SK-N-SH treated with all-trans-retinoic acid at 6 μM for 48 hours (cell line): ENCODE results near the gene KCNH1.

Experiments used
- ARNTL ChIP-seq: fragments of 450-650 bp; formaldehyde crosslinking; IDR thresholded peaks from 2 replicates; pipeline ENCODE4 v1.5.0; 2020; ENCODE audit warnings: low read depth, mild to moderate bottlenecking, moderate library complexity, borderline replicate concordance
- BACH2 ChIP-seq: fragments of 250-450 bp; sonication (Bioruptor Pico); IDR thresholded peaks from 2 replicates; pipeline ENCODE4 v1.9.0; 2021; ENCODE audit warnings: mild to moderate bottlenecking, borderline replicate concordance
- CSDC2 ChIP-seq: fragments of 250-450 bp; sonication (Bioruptor Pico); IDR thresholded peaks from 2 replicates; pipeline ENCODE4 v1.5.0; 2020; ENCODE audit warnings: mild to moderate bottlenecking, moderate library complexity
- OSR1 ChIP-seq: fragments of 250-450 bp; sonication (Bioruptor Pico); IDR thresholded peaks from 2 replicates; pipeline ENCODE4 v1.8.0; 2022; ENCODE audit warnings: moderate library complexity, mild to moderate bottlenecking, inconsistent platforms
- PATZ1 ChIP-seq: fragments of 250-450 bp; sonication (Bioruptor Pico); IDR thresholded peaks from 2 replicates; pipeline ENCODE4 v1.8.0; 2020; ENCODE audit warnings: mild to moderate bottlenecking, moderate library complexity, borderline replicate concordance
- POU6F1 ChIP-seq: fragments of 250-450 bp; sonication (Bioruptor Pico); IDR thresholded peaks from 2 replicates; pipeline ENCODE4 v1.8.0; 2021; ENCODE audit warnings: low read depth, mild to moderate bottlenecking, moderate library complexity, borderline replicate concordance
- PPARA ChIP-seq: fragments of 250-450 bp; sonication (Bioruptor Pico); IDR thresholded peaks from 2 replicates; pipeline ENCODE4 v1.5.0; 2020; ENCODE audit warnings: mild to moderate bottlenecking, borderline replicate concordance
- RARB ChIP-seq: fragments of 250-450 bp; sonication (Bioruptor Pico); IDR thresholded peaks from 2 replicates; pipeline ENCODE4 v1.8.0; 2021; ENCODE audit warnings: mild to moderate bottlenecking, moderate library complexity
- TOX ChIP-seq: fragments of 250-450 bp; sonication (Bioruptor Pico); IDR thresholded peaks from 2 replicates; pipeline ENCODE4 v1.8.0; 2021; ENCODE audit warnings: mild to moderate bottlenecking, moderate library complexity, borderline replicate concordance
- ZFP3 ChIP-seq: fragments of 250-450 bp; sonication (Bioruptor Pico); IDR thresholded peaks from 2 replicates; pipeline ENCODE4 v1.5.0; 2020; ENCODE audit warnings: mild to moderate bottlenecking, moderate library complexity
- ZFP30 ChIP-seq: fragments of 450-650 bp; formaldehyde crosslinking; IDR thresholded peaks from 2 replicates; pipeline ENCODE4 v1.5.0; 2022; ENCODE audit warnings: mild to moderate bottlenecking, moderate library complexity
- TF ChIP-seq, protein P1 (sequence below): fragments of 250-450 bp; sonication (Bioruptor Pico); IDR thresholded peaks from 2 replicates; pipeline ENCODE4 v1.5.0; 2020; ENCODE audit warnings: mild to moderate bottlenecking, moderate library complexity
- TF ChIP-seq, protein P2 (sequence below): fragments of 250-450 bp; sonication (Bioruptor Pico); IDR thresholded peaks from 2 replicates; pipeline ENCODE4 v1.5.1; 2020; ENCODE audit warnings: low read depth, mild to moderate bottlenecking, moderate library complexity

- TF ChIP-seq, protein P1, sequence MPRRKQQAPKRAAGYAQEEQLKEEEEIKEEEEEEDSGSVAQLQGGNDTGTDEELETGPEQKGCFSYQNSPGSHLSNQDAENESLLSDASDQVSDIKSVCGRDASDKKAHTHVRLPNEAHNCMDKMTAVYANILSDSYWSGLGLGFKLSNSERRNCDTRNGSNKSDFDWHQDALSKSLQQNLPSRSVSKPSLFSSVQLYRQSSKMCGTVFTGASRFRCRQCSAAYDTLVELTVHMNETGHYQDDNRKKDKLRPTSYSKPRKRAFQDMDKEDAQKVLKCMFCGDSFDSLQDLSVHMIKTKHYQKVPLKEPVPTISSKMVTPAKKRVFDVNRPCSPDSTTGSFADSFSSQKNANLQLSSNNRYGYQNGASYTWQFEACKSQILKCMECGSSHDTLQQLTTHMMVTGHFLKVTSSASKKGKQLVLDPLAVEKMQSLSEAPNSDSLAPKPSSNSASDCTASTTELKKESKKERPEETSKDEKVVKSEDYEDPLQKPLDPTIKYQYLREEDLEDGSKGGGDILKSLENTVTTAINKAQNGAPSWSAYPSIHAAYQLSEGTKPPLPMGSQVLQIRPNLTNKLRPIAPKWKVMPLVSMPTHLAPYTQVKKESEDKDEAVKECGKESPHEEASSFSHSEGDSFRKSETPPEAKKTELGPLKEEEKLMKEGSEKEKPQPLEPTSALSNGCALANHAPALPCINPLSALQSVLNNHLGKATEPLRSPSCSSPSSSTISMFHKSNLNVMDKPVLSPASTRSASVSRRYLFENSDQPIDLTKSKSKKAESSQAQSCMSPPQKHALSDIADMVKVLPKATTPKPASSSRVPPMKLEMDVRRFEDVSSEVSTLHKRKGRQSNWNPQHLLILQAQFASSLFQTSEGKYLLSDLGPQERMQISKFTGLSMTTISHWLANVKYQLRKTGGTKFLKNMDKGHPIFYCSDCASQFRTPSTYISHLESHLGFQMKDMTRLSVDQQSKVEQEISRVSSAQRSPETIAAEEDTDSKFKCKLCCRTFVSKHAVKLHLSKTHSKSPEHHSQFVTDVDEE (CRISPR knock-in tag): no peak
- TF ChIP-seq ZFP3 (CRISPR knock-in tag) (no peak), ARNTL (CRISPR knock-in tag) (no peak), CSDC2 (CRISPR knock-in tag) (no peak), RARB (no peak), PPARA (CRISPR knock-in tag) (no peak), BACH2 (no peak), ZFP30 (CRISPR knock-in tag) (no peak), POU6F1 (CRISPR knock-in tag) (no peak), PATZ1 (CRISPR knock-in tag) (no peak), TOX (CRISPR knock-in tag) (no peak), OSR1 (no peak)
- TF ChIP-seq, protein P2, sequence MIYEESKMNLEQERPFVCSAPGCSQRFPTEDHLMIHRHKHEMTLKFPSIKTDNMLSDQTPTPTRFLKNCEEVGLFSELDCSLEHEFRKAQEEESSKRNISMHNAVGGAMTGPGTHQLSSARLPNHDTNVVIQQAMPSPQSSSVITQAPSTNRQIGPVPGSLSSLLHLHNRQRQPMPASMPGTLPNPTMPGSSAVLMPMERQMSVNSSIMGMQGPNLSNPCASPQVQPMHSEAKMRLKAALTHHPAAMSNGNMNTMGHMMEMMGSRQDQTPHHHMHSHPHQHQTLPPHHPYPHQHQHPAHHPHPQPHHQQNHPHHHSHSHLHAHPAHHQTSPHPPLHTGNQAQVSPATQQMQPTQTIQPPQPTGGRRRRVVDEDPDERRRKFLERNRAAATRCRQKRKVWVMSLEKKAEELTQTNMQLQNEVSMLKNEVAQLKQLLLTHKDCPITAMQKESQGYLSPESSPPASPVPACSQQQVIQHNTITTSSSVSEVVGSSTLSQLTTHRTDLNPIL (CRISPR knock-in tag): no peak
Measured at GRCh38 chr1:210681158-210681557, 452.8 kb downstream of the KCNH1 start.
